ENCODE results near the gene RGS6. TPM values are rescaled to one million over a fixed set of nuclear protein-coding genes. Genes with fewer than 3 reads are reported as not detected.

The RGS6 gene
- polyA plus RNA-seq, 3 donors, result not detected

GRCh38 chr14:72026536-72026935, 94.3 kb downstream of the RGS6 start:
- Histone ChIP-seq H3K79me2 (ENCODE audit: insufficient read depth, low read length) (no peaks in the 10 kb centered on the region), H3K4me1 (ENCODE audit: control insufficient read depth in 1 of 2, insufficient read depth in 2 of 2, low read length in 2 of 2) (no peaks in the 10 kb centered on the region), H3K27ac (ENCODE audit: low read depth in 1 of 2, low read length in 2 of 2) (no peak overlapping the region), H4K20me1 (ENCODE audit: insufficient read depth, low read length) (no peaks in the 10 kb centered on the region), H3K4me2 (replicated peaks; ENCODE audit: extremely low read depth, low read length, poor library complexity, severe bottlenecking) (no peak overlapping the region), H2AFZ (ENCODE audit: insufficient read depth, low read depth, low read length, poor library complexity, severe bottlenecking) (no peak overlapping the region), H3K27me3 (ENCODE audit: control insufficient read depth in 2 of 2, insufficient read depth in 2 of 2, low read length in 2 of 2) (no peaks in the 10 kb centered on the region), H3K36me3 (replicated peaks in 1 of 2; ENCODE audit: control insufficient read depth in 1 of 2, insufficient read depth in 2 of 2, low read length in 2 of 2) (no peaks in the 10 kb centered on the region), H3K9ac (ENCODE audit: insufficient read depth, low read length, poor library complexity, severe bottlenecking) (no peak overlapping the region), H3K4me3 (replicated peaks in 1 of 3; ENCODE audit: low read depth in 2 of 3, low read length in 3 of 3) (no peak overlapping the region), H3K9me3 (replicated peaks in 1 of 2; ENCODE audit: control insufficient read depth in 1 of 2, insufficient read depth in 1 of 2, low read length in 2 of 2) (no peaks in the 10 kb centered on the region)
- no peak for TF ChIP-seq CTCF (IDR thresholded peaks at IDR 0.05)
- Mint-ChIP-seq H3K4me1 (peaks cover 1% of the 10 kb centered on the region), H3K9me3 (peaks cover 0 to 2% (median 0%) of the 10 kb centered on the region in 7 donors), H3K27ac (peak overlapping the region in 1 of 7 donors; percentile 41), H3K27me3 (ENCODE audit: low read depth in 3 of 3) (peaks cover 0 to 2% (median 0%) of the 10 kb centered on the region in 3 donors), H3K4me3 (no peak overlapping the region), H3K36me3 (no peaks in the 10 kb centered on the region)
- no peak for DNase-seq
- 40% methylated on average over 2 of the region's 2 CpGs for WGBS (ENCODE audit: insufficient coverage)
- intact Hi-C loops (cut with micrococcal nuclease), result no loop called here

GRCh38 chr14:72027061-72027460, 94.8 kb downstream of the RGS6 start:
- peaks cover 0 to 2% (median 0%) of the 10 kb centered on the region in 7 donors for H3K9me3 Mint-ChIP-seq
- Histone ChIP-seq H4K20me1 (ENCODE audit: insufficient read depth, low read length) (no peaks in the 10 kb centered on the region), H3K27ac (ENCODE audit: low read depth in 1 of 2, low read length in 2 of 2) (no peak overlapping the region), H3K27me3 (ENCODE audit: control insufficient read depth in 2 of 2, insufficient read depth in 2 of 2, low read length in 2 of 2) (no peaks in the 10 kb centered on the region), H2AFZ (ENCODE audit: insufficient read depth, low read depth, low read length, poor library complexity, severe bottlenecking) (no peak overlapping the region), H3K36me3 (replicated peaks in 1 of 2; ENCODE audit: control insufficient read depth in 1 of 2, insufficient read depth in 2 of 2, low read length in 2 of 2) (no peaks in the 10 kb centered on the region), H3K9me3 (replicated peaks in 1 of 2; ENCODE audit: control insufficient read depth in 1 of 2, insufficient read depth in 1 of 2, low read length in 2 of 2) (no peaks in the 10 kb centered on the region), H3K79me2 (ENCODE audit: insufficient read depth, low read length) (no peaks in the 10 kb centered on the region), H3K4me2 (replicated peaks; ENCODE audit: extremely low read depth, low read length, poor library complexity, severe bottlenecking) (no peak overlapping the region), H3K9ac (ENCODE audit: insufficient read depth, low read length, poor library complexity, severe bottlenecking) (no peak overlapping the region), H3K4me3 (replicated peaks in 1 of 3; ENCODE audit: low read depth in 2 of 3, low read length in 3 of 3) (no peak overlapping the region), H3K4me1 (ENCODE audit: control insufficient read depth in 1 of 2, insufficient read depth in 2 of 2, low read length in 2 of 2) (no peaks in the 10 kb centered on the region)
- H3K4me3 Mint-ChIP-seq, result no peak overlapping the region
- 67% methylated on average over 1 of the region's 1 CpG for WGBS (ENCODE audit: insufficient coverage)
- peaks cover 1% of the 10 kb centered on the region for H3K4me1 Mint-ChIP-seq
- no peak for DNase-seq
- no peak overlapping the region for H3K27ac Mint-ChIP-seq
- intact Hi-C loops (cut with micrococcal nuclease), result no loop called here
- H3K27me3 Mint-ChIP-seq (ENCODE audit: low read depth in 3 of 3), result peaks cover 0 to 2% (median 0%) of the 10 kb centered on the region in 3 donors
- TF ChIP-seq CTCF (IDR thresholded peaks at IDR 0.05), result no peak
- H3K36me3 Mint-ChIP-seq, result no peaks in the 10 kb centered on the region
